NCI-H2196 treated with DMSO at 0.1 percent for 48 hours (cell line): ENCODE results near the gene USP35.
"Not testable (repeated sequence)": the region's sequence is repeated elsewhere in the genome, so short reads cannot be mapped to it uniquely, and the experiment has no call there.

Experiments used
- DNase-seq: peaks from one replicate; lab custom pipeline; 2025; ENCODE audit not compliant: unreplicated experiment; lab: John Stamatoyannopoulos, UW

Gene USP35

DNA sequence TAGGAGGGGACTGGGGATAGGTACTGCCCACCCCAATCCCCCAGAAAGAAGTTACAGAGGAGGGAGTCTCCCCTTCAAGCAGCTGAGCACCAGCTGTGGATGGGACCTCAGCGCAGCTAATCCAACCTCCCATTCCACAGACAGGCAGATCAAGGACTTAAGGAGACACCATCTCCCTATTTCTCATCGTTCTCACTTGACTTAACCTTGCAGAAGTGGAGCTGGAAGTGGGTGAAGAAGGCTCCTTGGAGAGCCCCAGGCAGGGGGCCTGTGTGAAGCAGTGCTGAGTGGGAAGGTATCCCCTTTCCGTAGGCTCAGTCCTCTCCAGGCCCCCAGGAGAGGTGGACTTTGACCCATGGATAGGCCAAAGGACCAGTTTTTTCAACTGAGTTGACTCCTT, 27.3 kb downstream of the USP35 start:
- no peak for DNase-seq

DNA sequence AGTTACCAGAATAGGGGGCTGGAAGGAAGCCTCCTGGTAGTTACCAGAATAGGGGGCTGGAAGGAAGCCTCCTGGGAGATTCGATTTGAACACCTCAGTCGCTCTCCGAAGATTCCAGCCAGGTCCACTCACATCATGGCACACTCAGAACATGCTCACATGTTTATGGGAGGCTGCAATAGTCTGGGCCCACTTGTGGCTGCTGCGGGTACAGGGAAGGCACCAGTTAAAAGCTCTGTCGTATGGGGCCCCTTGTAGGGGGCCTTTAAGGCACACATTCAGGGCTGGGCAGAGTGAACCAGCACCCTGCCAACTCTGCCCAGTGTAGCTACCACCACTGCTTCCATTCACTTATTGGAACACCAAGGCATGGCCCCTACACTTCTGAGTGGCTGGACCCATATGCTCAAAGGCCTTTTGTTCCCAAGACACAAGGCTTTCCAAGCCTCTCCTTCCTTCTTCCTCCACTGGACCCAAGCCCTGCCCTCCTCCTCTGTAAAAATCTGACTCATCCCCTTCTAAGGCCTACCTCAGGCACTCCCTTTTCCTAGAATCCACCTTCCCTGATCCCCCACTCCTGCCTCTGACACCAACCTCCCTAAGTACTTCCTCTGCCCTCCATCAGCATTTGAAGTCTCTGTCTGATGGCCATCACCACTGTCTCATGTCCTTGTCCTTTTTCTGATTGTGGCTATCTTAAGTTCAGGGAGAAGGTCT, 28.0 kb downstream of the USP35 start:
- DNase-seq = no peak

DNA sequence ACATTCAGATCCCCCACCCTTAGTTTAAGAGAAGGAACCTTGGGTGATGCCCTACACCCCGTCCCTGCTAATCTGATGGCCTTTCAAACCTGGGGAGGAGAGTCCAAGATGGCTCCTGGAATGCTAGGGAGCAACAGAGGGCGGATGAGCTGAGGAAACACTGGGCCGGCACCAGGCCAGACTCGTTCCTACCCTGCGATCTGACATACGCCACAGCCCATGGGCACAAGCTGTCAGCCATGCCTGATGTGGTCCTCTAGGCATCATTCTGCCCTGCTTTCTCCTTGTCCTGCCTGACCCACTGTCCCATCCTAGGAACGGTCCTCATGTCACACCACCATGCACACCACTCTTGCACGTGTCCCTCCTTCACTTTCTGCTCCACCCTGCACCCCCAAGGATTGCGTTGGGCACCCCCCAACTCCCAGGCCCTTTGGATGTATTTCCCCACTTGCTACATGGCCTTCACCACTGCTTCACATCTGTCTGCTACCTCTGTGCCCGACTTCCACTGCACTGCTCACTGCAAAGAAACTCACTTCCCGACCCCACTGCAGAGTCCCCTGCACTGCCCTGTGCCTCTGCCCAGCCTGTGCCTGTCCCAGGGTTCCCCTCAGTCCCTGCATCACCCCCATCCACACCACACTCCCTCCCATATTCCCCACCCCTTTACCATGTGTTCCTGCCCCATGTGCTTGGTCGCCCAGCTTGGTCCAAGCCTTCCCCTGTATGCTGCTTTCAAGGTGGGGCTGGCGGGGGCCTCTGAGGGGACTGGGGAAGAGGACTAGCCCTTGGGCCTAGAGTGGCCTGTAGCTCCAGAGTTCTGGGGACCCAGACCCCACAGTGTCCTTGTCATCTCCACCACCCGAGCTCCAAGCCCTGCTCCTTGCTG, 29.2 kb downstream of the USP35 start:
- DNase-seq = no peak

DNA sequence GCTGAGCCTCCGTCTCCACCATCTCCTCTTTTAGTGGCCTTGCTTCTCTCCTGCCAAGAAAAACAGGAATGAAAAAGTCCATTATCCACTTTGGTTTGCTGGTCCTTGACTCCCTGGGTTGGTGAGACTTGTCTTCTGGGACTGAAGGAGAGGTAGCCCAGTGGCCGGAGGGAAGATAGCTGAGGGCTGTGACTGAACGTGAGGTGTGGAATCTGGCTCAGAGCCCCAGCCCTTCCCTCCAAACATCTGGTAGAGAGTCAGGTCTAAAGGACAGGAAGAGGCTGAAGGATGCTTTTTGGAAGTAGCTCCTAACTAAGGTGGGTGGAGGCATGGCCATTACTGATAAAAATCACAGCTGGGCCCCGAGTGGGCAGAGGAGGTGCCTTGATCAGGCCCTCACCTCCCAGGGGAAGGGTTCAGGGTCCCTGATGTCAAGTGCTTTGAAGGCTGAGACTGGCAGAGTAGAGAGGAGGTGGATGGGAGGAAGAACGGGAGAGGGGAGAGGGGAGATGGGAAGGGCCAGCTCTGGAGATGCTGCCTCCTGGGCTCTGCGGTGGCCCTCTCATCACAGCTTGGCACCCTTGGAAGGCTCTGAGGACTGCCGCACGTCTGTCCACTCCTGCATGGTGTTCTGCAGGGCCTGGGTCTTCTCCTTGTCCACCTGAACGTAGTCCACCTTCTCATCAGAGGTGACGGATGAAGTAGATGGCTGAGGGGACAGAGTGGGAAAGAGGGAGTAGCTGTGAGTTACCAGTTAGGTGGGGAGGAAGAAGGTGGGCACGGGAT, 30.2 kb downstream of the USP35 start:
- no peak for DNase-seq

DNA sequence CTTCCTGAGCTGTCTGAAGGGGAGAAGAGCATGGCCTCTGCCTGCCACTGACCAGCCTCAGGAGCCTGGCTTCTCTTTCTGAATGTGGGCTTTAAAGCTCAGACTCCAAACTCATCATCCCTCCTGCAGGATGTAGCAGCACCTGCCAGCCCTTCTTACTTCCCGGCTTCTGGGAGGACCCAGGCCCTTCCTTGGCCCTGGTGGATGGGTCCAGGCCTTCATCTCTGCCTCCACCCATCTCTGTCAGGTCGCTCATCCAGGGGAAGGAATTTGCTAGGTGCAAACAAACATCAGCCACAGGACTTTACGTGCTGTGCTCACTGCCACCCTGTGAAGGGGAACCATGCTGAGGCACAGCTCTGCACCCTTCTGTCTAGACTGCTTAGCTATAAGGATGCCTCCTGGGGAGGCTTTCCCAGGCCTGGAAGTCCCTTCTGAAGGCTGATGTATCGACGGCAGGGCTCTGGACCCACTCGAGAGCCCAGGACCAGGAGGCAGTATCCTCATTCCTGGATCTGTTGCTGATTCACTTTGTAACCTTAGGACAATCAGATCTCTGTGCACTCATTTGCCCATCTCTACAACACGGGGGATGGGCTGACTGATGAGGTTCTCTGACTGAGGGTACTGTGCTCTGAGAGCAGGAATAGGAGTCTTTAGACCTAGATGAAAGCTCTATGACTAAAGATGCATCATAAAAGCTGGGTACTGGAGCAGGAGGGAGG, 30.9 kb downstream of the USP35 start:
- DNase-seq = no peak

DNA sequence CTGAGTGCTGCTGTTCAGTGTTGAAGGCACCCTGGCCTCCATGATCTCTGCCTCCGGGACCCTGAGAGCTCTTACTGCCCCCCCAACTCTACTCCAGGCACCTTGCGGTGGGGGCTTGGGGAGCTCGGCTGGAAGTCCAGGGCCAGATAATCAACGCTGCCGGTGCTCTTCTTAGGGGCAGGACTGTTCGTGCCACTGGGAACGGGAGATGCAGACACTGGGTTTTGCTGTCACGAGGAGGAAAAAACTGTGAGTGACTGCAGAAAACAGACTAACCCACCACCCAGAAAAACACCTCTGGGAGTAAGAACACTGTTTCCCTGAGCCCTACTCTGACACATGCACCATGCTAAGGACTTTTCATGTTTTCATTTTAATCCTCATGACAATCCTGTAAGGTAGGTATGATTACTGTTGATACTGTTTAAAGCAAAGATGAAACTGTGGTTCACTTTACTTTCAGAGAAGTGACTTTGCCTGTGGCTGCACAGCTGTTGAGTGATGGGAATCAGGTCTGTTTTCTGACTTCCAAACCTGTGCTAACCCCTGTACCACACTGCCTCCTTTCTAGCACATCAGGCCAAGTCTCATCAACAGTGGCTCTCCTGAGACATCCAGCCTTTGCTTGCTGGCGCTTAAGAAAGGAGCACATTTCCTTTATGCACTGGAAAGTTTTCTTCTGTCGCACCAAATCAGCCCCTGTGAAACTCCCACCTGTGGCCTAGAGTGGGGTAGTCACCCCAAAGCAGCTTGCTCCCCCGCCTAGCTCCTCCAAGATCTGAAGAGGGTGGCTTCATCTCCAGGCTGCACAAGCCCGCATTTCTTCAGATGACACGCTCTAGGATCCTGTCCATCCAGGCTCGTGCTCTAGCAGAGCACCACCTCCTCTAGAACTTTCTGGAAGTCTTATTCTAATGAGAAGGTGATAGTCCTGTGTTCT, 31.8 kb downstream of the USP35 start:
- no peak for DNase-seq

DNA sequence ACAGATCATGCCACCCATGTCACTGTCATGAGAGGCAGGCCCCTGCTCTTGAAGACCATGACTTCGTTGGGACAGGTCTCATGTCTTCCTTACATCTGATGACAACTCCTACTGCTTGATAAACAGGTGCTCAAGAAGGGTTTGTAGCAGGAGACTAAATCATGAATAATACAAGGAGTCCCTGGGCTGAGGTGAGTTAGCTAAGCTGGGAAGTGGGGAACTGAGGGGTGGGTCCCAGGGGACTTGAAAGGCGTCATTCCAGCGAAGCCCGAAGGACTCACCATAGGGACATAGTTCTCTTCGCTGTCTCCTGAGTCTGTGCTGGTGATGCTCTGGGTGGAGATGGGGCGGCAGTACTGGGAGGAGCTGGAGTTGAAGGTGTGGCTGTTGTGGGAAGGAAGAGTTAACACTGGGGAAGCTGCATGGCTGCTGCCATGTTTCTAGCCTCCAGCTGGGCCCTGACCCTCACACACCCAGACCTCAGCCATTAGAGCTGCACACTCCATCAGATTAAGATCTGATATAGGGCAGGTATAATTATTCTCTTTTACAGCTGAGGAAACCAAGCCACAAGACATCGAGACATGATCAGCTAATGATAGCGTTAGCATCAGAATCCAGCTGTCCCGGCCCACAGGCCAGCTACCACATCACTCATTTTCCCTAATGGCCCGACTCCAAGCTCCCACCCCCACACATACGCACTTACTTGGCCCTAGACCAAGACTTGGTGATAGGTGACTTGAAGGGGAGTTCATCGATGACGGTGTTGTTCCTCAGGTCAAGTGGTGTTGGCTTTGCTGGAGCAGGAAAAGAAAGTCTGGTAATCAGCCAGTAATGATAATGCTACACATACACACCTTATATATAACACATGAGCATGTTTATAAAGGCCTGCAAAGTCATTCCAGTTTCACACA, 32.9 kb downstream of the USP35 start:
- no peak for DNase-seq

DNA sequence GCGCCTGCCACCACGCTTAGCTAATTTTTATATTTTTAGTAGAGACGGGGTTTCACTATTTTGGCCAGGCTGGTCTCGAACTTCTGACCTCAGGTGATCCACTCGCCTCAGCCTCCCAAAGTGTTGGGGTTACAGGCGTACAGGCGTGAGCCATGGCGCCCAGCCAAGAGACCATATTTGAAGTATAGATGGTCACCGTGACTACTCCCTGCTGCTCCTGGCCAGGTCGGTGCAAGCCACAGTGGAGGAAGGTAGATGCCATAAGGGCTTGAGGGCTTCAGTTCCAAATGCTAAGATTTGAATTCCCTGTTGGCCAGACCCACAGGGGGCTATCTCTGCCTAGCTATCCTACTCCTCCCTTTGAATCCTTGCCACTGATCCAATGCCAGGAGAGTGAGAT, 34.0 kb downstream of the USP35 start:
- DNase-seq = not testable (repeated sequence)

DNA sequence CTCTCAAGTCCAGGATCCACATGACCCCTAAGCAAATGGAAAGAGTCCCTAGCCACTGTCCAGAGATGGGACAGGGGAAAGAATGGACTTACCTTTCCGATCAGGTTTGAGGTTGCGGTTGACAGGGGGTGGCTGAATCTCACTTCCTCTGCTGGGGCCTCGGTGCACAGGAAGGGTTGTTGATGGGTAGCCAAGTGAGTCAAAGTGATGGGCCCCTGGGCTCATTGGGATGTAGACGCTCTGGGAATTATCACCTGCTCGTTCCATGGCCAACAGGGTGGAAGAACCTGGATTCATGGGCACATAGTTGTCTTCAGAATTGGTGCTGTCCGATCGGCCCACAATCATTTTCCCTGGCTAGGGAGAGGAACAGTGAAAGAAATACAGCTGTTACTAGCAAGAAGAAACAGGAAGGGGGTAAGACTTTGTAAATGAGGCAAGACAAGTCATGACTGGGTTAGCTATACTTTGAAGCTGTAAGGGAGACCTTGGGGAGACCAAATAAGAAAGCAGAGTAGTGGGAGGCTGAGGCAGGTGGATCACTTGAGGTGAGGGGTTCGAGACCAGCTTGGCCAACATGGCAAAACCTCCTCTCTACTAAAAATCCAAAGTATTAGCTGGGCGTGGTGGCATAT, 34.7 kb downstream of the USP35 start:
- DNase-seq = no peak

DNA sequence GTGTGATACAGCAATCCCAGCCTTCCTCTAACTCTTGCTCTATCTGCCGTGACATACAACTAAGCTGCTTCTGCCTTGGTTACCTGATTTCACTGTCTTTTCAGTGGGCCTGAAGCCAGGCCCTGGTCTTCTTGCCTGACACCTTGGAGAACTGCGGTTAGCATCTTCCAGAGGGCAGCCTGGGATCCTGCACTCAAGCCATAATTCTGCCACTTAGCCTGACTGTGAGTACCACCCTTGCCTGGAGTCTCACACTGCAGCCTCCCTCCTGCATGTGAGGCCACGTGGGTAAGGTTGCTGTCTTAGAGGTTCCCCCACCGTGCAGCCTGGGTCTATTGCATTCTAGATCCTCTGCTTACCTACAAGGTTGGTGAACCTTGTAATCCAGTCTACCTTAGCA, 35.8 kb downstream of the USP35 start:
- no peak for DNase-seq

DNA sequence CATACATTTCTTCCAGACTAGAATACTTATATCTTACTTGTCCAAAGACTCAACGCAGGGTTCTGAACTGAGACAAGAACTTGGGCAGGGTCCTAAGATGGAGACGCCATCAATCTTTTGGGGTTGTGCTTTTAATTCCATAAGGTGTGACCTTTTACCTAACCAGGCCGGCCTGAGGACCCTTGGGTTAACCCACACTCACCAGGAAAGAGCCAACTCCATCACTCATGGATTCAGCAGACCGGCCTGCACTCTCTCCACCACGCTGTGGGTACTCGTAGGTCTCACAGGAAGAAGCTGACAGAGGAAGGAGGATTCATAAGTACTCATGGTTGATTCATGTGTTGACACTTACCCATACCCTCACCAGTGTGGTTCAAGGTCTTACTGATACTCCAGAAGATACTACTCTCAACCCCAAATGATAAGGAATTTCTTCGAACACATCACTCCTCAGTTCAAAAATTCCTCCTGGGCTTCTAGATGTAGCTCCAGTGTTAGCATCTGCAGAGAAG, 36.2 kb downstream of the USP35 start:
- no peak for DNase-seq

DNA sequence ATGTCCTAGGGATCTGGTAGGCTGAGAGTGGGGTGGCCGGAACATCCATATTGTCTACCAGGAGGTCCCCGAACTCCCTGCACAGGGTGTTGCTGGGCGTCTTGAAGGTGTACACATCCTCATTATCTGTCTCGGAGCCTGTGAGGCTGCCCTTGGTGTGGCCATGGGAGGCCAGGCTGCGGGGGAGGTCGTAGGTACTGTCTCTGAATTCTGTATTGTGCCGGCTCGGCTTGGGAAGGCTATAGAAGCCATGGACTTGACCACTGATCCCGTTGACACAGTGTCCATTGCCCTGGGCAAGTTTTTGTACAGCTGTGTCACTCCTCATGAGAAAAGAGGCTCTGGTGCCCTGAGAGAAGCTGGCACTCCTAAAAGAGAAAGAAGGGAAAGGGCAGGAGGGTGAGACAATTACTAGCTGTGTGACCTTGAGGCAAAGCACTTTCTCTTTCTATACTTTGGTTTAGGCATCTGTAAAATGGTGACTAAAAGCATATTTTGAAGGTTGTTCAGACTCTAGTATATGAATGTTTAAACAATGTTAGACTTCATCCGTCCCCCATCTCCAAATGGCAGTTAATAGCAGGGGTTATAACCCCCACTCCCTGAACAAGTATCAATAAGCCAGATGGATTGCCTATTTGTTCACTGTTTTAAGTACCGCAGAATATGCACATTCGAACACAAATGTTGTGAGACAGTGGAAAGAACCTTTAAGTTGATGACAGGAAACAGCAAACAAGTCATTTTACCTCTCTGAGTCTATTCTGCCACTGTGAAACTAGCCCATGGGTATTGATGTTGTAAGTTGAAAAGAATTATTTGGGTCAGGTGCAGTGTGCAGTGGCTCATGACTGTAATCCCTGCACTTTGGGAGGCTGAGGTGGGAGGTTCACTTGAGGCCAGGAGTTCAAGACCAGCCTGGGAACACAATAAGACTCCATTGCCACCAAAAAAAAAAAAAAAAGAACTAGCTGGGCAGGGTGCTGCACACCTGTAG, 38.3 kb downstream of the USP35 start:
- DNase-seq = no peak

DNA sequence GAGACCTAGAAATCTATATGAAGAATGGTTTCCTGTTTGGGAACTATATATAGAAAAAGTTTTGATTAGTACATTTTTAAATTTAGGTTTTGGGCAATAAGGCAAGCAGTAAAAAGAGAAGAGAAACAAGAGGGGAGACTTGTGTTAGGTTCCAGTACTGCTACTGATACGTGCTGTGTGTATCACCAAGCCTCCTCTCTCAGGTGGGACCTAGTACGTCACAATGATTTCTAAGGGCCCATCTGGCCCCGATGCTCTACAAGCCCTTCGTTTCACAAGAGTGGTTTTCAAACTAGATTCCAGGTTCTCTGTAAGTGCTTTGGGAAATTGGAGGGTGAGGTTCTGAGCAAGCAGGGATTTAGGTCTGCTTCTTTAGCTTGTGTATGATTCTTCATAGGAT, 39.2 kb downstream of the USP35 start:
- DNase-seq = no peak

DNA sequence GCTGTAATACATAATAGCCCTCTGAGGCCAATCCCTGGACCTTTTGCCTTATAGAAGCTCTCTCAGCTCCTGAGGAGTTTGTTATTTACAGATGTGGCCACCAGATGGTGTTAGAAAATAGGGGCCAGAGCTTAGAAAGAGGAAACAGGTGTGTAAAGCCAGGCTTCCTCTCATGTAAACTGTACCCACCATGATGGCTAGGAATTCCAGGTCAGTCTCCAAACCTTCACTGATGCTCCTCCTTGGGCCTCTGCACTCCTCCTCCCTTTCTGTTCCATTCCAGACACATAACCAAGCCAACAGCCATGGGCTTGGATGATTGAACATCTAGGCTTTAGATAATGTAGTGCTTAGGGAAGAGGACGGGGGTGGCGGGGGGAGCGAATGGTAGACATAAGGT, 39.7 kb downstream of the USP35 start:
- DNase-seq = peak; percentile 40

DNA sequence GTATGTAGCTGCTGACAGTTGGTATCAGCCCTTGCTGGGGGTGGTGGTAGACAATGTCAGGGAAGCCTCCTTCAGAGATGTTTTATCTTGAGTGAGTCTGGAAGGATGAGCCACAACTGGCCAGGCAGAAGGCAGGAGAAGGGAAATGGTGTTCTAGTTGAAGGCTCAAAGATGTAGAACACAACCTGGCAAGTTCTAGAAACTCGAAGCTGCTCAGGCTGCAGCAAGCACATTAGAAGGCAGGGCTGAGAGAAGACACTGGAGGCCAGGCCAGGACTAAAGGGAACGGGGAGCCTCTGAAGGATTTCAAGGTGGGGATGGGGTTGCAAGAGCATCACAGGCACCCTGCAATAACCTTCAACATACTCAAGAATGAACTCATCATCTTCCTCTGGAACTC, 40.4 kb downstream of the USP35 start:
- no peak for DNase-seq

DNA sequence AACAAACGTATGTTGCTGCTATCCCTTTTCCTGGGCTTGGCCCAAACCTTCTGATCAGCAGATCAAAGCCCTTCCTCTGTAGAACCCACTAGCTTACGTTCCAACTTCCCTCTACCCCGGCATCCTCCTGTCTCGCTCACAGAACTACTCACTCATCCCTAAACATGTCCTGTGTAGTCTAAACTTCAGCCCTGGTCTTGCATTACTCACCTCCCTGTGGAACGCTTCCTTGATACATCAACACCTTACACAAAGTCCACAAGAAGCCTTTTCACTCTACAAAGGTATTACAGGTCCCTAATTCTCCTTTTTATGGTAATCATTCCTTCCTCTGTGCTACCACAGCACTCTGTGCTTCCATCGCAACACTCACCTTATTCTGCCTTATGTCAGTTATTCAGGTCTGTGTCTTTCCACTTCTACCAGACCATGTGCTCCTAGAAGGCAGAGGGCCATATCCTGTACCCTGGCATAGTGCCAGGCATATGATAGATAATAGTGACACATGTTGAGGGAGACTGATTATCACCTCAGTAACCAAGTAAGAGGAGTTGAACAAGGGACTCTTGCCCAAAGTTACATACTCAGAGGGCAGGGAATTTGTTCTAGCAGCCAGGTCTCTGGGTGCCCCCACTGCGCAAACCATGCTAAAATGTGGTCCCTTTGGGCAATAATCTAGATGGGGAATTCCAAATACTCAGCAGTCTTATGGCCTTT, 41.6 kb downstream of the USP35 start:
- no peak for DNase-seq
